HG02642 (cell line): Measurements from ENCODE around the gene REM1.
"Not testable (repeated sequence)": the region's sequence is repeated elsewhere in the genome, so short reads cannot be mapped to it uniquely, and the experiment has no call there.

Source experiments
- ATAC-seq: cut with Tn5 transposase; IDR thresholded peaks from one replicate; pipeline ENCODE4 v1.9.1; 2021; ENCODE audit warnings: mild to moderate bottlenecking; ENCODE audit not compliant: unreplicated experiment, poor library complexity

The REM1 gene

DNA sequence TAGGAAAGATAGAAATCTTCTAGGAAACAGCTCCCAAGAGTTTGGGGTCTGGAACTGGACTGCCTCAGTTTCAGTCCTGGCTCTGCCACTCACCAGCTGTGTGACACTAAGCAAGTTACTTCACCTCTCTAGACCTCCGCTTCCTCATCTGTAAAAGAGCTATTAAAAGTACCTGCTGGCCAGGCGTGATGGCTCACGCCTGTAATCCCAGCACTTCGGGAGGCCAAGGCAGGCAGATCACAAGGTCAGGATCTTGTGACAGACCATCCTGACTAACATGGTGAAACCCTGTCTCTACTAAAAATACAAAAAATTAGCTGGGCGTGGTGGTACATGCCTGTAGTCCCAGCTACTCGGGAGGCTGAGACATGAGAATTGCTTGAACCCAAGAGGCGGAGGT, 46.2 kb downstream of the REM1 start:
- not testable (repeated sequence) for ATAC-seq

DNA sequence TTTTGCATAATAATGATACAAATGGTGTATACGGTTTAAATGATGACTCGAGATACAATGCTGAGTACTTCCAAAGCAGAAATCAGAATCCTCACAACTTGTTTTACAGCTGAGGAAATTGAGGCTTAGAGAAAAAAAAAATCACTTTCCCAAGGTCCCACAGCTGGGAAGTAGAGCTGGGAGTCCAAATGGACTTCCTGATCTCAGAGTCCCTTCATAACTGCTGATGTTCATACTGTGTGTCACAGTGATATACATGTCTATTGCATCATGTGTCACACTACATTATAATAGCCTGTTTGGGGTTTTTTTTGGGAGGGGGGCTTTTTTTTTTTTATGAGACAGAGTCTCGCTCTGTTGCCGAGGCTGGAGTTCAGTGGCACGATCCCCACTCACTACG, 47.6 kb downstream of the REM1 start:
- ATAC-seq: no peak

DNA sequence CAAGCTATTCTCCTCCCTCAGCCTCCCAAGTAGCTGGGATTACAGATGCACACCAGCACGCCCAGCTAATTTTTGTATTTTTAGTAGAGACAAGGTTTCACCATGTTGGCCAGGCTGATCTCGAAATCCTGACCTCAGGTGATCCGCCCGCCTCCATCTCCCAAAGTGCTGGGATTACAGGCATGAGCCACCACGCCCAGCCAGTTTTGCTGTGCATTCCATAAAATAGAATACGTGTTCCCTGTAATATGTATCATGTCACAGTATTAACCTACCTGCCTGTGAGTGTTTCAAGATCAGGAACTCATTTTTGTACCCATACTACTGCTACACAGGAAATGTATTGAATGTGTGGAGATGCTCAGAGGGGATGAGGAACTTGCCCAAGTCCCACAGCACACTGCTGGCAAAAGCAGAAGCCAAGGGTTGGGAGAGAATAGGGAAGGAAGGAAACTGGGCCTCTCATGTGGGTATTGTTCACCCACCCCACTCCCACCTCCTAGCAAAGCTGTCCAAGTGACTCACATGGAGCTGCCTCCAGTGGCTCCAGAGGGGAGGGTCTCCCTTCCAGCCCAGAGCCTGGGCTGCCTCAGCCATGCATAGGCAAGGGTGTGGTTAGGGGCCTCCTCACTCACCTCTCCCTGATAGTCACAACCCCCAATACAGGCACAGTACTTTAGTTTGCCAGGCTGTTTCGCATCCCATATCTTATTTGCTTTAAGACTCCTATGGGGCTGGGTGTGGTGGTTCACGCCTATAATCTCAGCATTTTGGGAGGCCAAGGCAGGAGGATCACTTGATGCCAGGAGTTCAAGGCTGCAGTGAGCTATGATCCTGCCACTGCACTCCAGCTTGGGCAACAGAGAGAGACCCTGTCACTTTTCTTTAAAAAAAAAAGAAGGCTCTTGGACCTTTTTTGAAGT, 48.5 kb downstream of the REM1 start:
- ATAC-seq: no peak

- ATAC-seq: no peak
Observed at GRCh38 chr20:31527266-31527665, 52.2 kb downstream of the REM1 start.
